Vagina (tissue), 2 donors: ENCODE measurements around the gene ZNF883. TPM values are rescaled to one million over a fixed set of nuclear protein-coding genes. Genes with fewer than 3 reads are reported as not detected.

ENCODE experiments used
- DNase-seq, 2 donors: peaks; one replicate each; pipeline ENCODE4 v3.0.0-alpha.2; 2017; ENCODE audit errors: extremely low spot score in 2 of 2
- H3K27ac ChIP-seq: fragments of 200-600 bp; sonication (generic); one replicate; pipeline ENCODE4 v1.5.1; 2019
- H3K27me3 ChIP-seq: fragments of 200-600 bp; sonication (generic); one replicate; pipeline ENCODE4 v1.5.1; 2019
- H3K36me3 ChIP-seq, 2 donors: fragments of 200-600 bp; sonication (generic); one replicate each; pipeline ENCODE4 v1.5.1; 2017 to 2019
- H3K4me1 ChIP-seq: fragments of 200-600 bp; sonication (generic); one replicate; pipeline ENCODE4 v1.5.1; 2019
- H3K4me3 ChIP-seq, 2 donors: fragments of 200-600 bp; sonication (generic); 1 replicate in 1 of 2; 2 replicates in 1 of 2; pipeline ENCODE4 v1.5.1; 2016 to 2019
- H3K9me3 ChIP-seq: fragments of 200-600 bp; sonication (generic); one replicate; pipeline ENCODE4 v1.5.1; 2019
- POLR2A ChIP-seq, 2 donors: fragments of 450-650 bp; IDR thresholded peaks; one replicate each; pipeline ENCODE4 v1.6.1; 2017; ENCODE audit warnings: antibody characterized with exemption in 2 of 2, mild to moderate bottlenecking in 2 of 2, moderate library complexity in 2 of 2
- POLR2AphosphoS5 ChIP-seq, 2 donors: sonication (generic); formaldehyde crosslinking; IDR thresholded peaks; one replicate each; pipeline ENCODE4 v1.9.0; 2017; ENCODE audit warnings: antibody characterized with exemption in 2 of 2, mild to moderate bottlenecking in 2 of 2, low read depth in 1 of 2; ENCODE audit not compliant: insufficient read depth in 1 of 2
- intact Hi-C: fragments of 100-400 bp; cut with DNase I; formaldehyde crosslinking; loops from one replicate; pipeline ENCODE4 v1.15.1; 2023
- total RNA-seq: library from RNA; depleted of rRNA; stranded (reverse); fragments of >200 nt; gene quantifications from one replicate; pipeline ENCODE4 v1.2.3, GENCODE V29; 2016
- TF ChIP-seq, protein P1 (sequence below), 3 experiments: fragments of 450-650 bp in 2 of 3; fragments of 200-600 bp in 1 of 3; sonication (generic) in 1 of 3; IDR thresholded peaks; one replicate each; pipeline ENCODE4 v1.5.1; 2017 to 2019; ENCODE audit warnings: antibody characterized with exemption in 3 of 3, mild to moderate bottlenecking in 2 of 3, moderate library complexity in 2 of 3

The ZNF883 gene
- total RNA-seq, 1 donor from 2014 or later, result 0.98 TPM

DNA sequence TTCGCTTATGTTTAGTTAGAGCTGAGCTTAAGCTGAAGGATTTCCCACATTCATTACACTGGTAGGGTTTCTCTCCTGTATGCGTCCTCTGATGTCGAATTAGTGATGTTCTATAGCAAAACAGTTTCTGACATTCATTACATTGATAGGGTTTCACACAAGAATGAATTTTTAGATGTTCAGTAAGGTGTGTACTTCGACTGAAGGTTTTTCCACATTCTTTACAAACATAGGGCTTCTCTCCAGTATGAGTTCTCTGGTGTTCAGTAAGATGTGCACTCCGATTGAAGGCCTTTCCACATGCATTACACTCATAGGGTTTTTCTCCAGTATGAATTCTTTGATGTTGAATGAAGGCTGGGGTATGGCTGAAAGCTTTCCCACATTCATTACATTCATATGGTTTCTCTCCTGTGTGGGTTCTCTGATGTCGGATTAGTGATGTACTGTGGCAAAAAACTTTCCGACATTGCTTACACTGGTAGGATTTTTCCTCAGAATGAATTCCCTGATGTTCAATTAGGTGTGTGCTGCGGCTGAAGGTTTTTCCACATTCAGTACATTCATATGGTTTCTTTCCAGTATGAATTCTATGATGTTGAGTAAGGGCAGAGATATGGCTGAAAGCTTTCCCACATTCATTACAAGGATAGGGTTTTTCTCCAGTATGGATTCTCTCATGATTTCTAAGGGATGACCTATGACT, 14.6 kb downstream of the ZNF883 start:
- peaks cover 0 to 11% of the 10 kb centered on the region in 2 donors for H3K36me3 ChIP-seq
- intact Hi-C loops, result no loop called here
- peaks cover 14% of the 10 kb centered on the region for H3K9me3 ChIP-seq
- no peak overlapping the region for H3K4me3 ChIP-seq
- no peaks in the 10 kb centered on the region for H3K4me1 ChIP-seq
- H3K27me3 ChIP-seq, result no peaks in the 10 kb centered on the region
- no peak for DNase-seq
- no peak overlapping the region for H3K27ac ChIP-seq
- no peak for TF ChIP-seq POLR2A (IDR thresholded peaks at IDR 0.05)
- TF ChIP-seq, protein P1, sequence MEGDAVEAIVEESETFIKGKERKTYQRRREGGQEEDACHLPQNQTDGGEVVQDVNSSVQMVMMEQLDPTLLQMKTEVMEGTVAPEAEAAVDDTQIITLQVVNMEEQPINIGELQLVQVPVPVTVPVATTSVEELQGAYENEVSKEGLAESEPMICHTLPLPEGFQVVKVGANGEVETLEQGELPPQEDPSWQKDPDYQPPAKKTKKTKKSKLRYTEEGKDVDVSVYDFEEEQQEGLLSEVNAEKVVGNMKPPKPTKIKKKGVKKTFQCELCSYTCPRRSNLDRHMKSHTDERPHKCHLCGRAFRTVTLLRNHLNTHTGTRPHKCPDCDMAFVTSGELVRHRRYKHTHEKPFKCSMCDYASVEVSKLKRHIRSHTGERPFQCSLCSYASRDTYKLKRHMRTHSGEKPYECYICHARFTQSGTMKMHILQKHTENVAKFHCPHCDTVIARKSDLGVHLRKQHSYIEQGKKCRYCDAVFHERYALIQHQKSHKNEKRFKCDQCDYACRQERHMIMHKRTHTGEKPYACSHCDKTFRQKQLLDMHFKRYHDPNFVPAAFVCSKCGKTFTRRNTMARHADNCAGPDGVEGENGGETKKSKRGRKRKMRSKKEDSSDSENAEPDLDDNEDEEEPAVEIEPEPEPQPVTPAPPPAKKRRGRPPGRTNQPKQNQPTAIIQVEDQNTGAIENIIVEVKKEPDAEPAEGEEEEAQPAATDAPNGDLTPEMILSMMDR (IDR thresholded peaks at IDR 0.05), result no peak
- no peak for TF ChIP-seq POLR2AphosphoS5 (IDR thresholded peaks at IDR 0.05; ENCODE audit: insufficient read depth in 1 of 2, low read depth in 1 of 2)

DNA sequence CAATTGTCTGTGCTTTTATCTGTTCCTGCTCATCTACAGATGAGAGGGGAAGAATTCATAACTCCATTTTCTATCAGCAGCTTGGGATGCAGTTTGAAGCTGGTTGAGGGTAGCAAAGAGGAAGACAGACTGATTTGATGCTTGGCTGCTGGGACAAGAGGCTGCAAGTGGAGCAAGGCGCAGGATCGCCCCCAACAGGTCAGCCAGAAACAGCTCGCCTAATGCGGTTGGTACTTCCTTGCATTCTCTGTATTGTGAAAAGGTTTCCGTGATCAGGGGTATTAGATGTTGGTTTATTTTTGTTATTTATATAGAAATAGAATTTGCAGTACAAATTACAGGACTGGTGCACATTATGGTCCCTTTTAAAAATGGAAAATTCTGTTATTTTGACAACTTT, 40.6 kb downstream of the ZNF883 start:
- TF ChIP-seq POLR2AphosphoS5 (IDR thresholded peaks at IDR 0.05; ENCODE audit: insufficient read depth in 1 of 2, low read depth in 1 of 2) (no peak), POLR2A (IDR thresholded peaks at IDR 0.05) (no peak)
- TF ChIP-seq, protein P1 (IDR thresholded peaks at IDR 0.05), result no peak
- no peaks in the 10 kb centered on the region for H3K36me3 ChIP-seq
- no peaks in the 10 kb centered on the region for H3K27me3 ChIP-seq
- intact Hi-C loops, result no loop called here
- no peaks in the 10 kb centered on the region for H3K9me3 ChIP-seq
- no peaks in the 10 kb centered on the region for H3K4me1 ChIP-seq
- no peak overlapping the region for H3K4me3 ChIP-seq
- no peak for DNase-seq
- H3K27ac ChIP-seq, result no peak overlapping the region

DNA sequence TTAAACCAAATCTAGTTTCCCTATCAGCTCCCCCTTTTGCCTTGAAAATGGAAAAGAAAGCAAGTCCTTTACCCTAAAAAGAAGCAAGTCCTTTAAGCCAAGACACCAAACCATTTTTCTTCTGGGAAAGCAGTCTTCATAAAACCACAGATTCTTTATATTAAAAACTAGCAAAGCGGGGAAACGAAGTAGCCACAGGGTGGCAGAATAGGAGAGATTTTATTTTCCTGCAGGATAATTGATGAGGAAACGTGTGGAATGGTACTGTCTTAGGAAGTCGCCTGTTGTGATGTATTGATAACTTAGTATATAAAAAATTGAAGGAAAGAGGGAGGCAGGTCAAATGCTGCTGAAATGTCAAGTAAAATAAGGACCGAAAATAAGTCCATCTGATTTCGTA, 41.1 kb downstream of the ZNF883 start:
- no peaks in the 10 kb centered on the region for H3K4me1 ChIP-seq
- no peaks in the 10 kb centered on the region for H3K36me3 ChIP-seq
- intact Hi-C loops, result no loop called here
- no peaks in the 10 kb centered on the region for H3K9me3 ChIP-seq
- TF ChIP-seq, protein P1 (IDR thresholded peaks at IDR 0.05), result no peak
- no peak for TF ChIP-seq POLR2AphosphoS5 (IDR thresholded peaks at IDR 0.05; ENCODE audit: insufficient read depth in 1 of 2, low read depth in 1 of 2)
- no peak for TF ChIP-seq POLR2A (IDR thresholded peaks at IDR 0.05)
- H3K27me3 ChIP-seq, result no peaks in the 10 kb centered on the region
- H3K4me3 ChIP-seq, result no peak overlapping the region
- H3K27ac ChIP-seq, result no peak overlapping the region
- no peak for DNase-seq

DNA sequence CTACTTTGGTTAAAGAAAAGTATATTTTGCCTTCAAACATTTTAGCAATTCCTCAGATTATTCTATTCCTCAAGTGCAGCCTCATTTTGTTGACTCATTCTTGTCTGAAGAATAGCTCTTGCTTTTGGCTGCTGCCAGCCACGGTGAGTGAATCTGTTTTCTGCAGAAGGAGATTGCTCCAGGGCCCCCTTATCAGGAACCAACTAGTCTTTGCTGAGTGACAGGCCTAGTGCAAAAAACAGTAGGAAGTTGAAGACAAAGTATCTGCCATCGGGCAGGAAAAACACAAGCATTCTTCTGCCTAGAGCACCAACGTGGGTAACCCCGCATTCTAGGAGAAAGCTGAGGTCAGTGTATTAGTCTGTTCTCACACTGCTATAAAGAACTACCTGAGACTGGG, 42.3 kb downstream of the ZNF883 start:
- H3K27ac ChIP-seq, result no peak overlapping the region
- intact Hi-C loops, result no loop called here
- no peaks in the 10 kb centered on the region for H3K9me3 ChIP-seq
- DNase-seq, result no peak
- H3K36me3 ChIP-seq, result no peaks in the 10 kb centered on the region
- H3K27me3 ChIP-seq, result no peaks in the 10 kb centered on the region
- H3K4me3 ChIP-seq, result no peak overlapping the region
- no peaks in the 10 kb centered on the region for H3K4me1 ChIP-seq
- TF ChIP-seq, protein P1 (IDR thresholded peaks at IDR 0.05), result no peak
- TF ChIP-seq POLR2AphosphoS5 (IDR thresholded peaks at IDR 0.05; ENCODE audit: insufficient read depth in 1 of 2, low read depth in 1 of 2) (no peak), POLR2A (IDR thresholded peaks at IDR 0.05) (no peak)

DNA sequence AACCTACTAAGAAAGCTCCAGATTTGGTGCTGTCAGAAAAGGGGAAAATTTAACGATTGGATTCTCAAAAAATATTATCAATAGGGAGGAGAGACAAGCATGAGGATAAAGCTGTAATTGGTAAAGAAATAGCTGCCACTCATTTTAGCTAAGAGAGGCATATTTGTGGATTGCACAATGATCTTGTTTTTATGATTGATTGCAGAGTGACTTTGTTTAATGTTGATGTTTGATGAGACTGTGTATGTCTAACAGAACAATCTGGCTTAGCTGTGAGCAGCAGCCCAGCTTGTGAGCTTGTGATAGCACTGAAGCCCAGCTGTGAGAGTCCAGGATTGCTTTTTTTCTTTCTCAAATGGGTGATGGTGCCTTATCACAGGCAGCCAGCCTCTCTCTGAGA, 56.4 kb downstream of the ZNF883 start:
- intact Hi-C loops, result no loop called here
- no peak overlapping the region for H3K4me3 ChIP-seq
- no peaks in the 10 kb centered on the region for H3K9me3 ChIP-seq
- TF ChIP-seq POLR2A (IDR thresholded peaks at IDR 0.05) (no peak), POLR2AphosphoS5 (IDR thresholded peaks at IDR 0.05; ENCODE audit: insufficient read depth in 1 of 2, low read depth in 1 of 2) (no peak)
- TF ChIP-seq, protein P1 (IDR thresholded peaks at IDR 0.05), result no peak
- H3K27me3 ChIP-seq, result no peaks in the 10 kb centered on the region
- DNase-seq, result no peak
- H3K27ac ChIP-seq, result no peak overlapping the region
- H3K36me3 ChIP-seq, result no peaks in the 10 kb centered on the region
- H3K4me1 ChIP-seq, result no peaks in the 10 kb centered on the region
